Nasal cavity respiratory epithelium epithelial cell of viscerocranial mucosa (primary cell): ENCODE results near the gene PEX16. TPM values are rescaled to one million over a fixed set of nuclear protein-coding genes. Genes with fewer than 3 reads are reported as not detected.

Experiments used
- total RNA-seq: library from RNA; depleted of rRNA; stranded (reverse); fragments of >200 nt; gene quantifications from 2 replicates; pipeline ENCODE4 v1.2.3, GENCODE V29; 2014

Gene PEX16
- 27.6 and 61.2 TPM in 2 replicates for total RNA-seq

DNA sequence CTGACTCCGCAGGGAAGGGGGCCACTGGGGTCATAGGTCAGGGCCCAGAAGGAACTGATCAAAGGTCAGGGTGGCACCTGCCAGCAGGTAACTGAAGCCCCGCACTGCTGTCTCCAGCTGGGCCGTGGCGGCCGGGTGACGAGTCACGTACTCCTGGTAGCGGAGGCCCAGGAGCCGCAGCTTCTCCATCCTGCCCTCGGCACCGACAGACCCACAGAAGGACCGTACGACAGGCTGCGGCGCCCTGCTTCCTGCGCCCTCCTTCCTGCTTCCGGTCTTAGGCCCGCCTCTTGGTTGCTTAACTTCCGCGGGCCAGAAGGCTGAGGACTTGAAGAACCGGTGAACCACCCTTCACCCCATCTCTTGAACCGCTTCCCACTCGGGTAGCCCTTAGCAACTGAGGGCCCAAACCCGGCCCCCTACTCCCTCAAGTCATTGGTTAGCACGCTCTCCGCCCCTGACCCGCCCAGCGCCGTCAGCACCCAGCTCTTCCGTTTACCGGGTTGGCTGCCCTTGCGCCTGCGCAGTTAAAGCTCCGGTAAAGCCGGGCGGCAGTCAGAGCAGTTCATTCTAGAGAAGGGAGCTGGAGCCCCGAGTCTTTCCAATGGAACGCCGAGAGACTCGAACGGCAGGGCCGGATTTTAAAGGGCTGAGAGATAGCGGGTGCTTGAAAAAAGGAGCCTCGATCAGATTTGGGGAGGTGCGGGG, at the start of gene PEX16:
Gene PEX16 (minus strand): TSS at position 255 of the 708 bp plus-strand sequence. CDS start 66 bp downstream, at position 189.

GRCh38 chr11:45922425-45923082, 4.9 kb upstream of the PEX16 start, which contains the start of gene LARGE2:
TSS of gene LARGE2 (plus strand) at chr11:45922656. CDS start at chr11:45922883, 227 bp downstream.

GRCh38 chr11:45906965-45907611, 10.6 kb downstream of the PEX16 start, which contains the start of gene FREY1:
TSS of gene FREY1 (minus strand) at chr11:45907271. CDS start at chr11:45907245, 26 bp downstream.

GRCh38 chr11:45885274-45885920, 32.3 kb downstream of the PEX16 start, which contains the start of gene MAPK8IP1:
TSS of gene MAPK8IP1 (plus strand) at chr11:45885651. CDS start at chr11:45885821, 170 bp downstream.

Other genes starting within 250 kb of the PEX16 start
- gene SLC35C1, start 112.7 kb downstream of the PEX16 start, total RNA-seq: 7.5 and 13.5 TPM in 2 replicates
- 11.6 and 15.2 TPM in 2 replicates for gene CRY2, start 70.4 kb downstream of the PEX16 start, total RNA-seq
- 0.34 and 0.85 TPM in 2 replicates for gene MAPK8IP1, start 32.2 kb downstream of the PEX16 start, total RNA-seq
- 0.68 and 1.4 TPM in 2 replicates for gene FREY1, start 10.6 kb downstream of the PEX16 start, total RNA-seq
- gene LARGE2, start 4.8 kb upstream of the PEX16 start, total RNA-seq: 6.5 and 8.3 TPM in 2 replicates
- gene PHF21A, start 203.6 kb upstream of the PEX16 start, total RNA-seq: 5.5 and 15.2 TPM in 2 replicates